LNCAP (cell line): Measurements from ENCODE around the gene MPRIP.

ENCODE experiments used
- CTCF ChIP-seq: fragments of 450-650 bp; IDR thresholded peaks from 2 replicates; pipeline ENCODE4 v1.5.1; 2017; ENCODE audit warnings: mild to moderate bottlenecking

Gene MPRIP

GRCh38 chr17:17114592-17115225 lies 72.5 kb downstream of the MPRIP start:
- TF ChIP-seq CTCF: no peak

- no peak for TF ChIP-seq CTCF
Observed at GRCh38 chr17:17115620-17116019, 73.4 kb downstream of the MPRIP start.

- no peak for TF ChIP-seq CTCF
Observed at GRCh38 chr17:17116406-17116805, 74.1 kb downstream of the MPRIP start.

- TF ChIP-seq CTCF: no peak
Observed at GRCh38 chr17:17117923-17118322, 75.7 kb downstream of the MPRIP start.

GRCh38 chr17:17118399-17118798 lies 76.1 kb downstream of the MPRIP start:
- no peak for TF ChIP-seq CTCF

GRCh38 chr17:17119106-17119505 lies 76.8 kb downstream of the MPRIP start:
- TF ChIP-seq CTCF: no peak

GRCh38 chr17:17119533-17119932 lies 77.3 kb downstream of the MPRIP start:
- TF ChIP-seq CTCF: no peak

- no peak for TF ChIP-seq CTCF
Observed at GRCh38 chr17:17120294-17120693, 78.0 kb downstream of the MPRIP start.
